ENCODE results near the gene LTBP3.

DNA sequence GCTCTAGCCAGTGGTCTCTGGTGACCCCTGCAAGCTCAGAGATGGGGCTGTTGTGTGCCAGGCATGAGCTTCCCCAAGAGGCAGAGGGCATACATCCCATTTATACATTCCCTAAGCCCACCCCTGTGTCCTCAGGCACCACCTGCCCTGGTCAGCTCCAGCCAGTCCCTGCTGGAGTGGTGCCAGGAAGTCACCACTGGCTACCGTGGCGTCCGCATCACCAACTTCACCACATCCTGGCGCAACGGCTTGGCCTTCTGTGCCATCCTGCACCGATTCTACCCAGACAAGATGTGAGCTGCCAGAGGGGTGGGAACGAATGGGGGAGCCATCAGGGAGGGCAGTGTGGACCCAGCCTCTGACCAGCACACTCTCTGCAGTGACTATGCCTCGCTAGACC, 25.9 kb upstream of the LTBP3 start:
- TF ChIP-seq, protein P1, sequence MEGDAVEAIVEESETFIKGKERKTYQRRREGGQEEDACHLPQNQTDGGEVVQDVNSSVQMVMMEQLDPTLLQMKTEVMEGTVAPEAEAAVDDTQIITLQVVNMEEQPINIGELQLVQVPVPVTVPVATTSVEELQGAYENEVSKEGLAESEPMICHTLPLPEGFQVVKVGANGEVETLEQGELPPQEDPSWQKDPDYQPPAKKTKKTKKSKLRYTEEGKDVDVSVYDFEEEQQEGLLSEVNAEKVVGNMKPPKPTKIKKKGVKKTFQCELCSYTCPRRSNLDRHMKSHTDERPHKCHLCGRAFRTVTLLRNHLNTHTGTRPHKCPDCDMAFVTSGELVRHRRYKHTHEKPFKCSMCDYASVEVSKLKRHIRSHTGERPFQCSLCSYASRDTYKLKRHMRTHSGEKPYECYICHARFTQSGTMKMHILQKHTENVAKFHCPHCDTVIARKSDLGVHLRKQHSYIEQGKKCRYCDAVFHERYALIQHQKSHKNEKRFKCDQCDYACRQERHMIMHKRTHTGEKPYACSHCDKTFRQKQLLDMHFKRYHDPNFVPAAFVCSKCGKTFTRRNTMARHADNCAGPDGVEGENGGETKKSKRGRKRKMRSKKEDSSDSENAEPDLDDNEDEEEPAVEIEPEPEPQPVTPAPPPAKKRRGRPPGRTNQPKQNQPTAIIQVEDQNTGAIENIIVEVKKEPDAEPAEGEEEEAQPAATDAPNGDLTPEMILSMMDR (IDR thresholded peaks at IDR 0.05) = no peak
- TF ChIP-seq POLR2A (IDR thresholded peaks at IDR 0.05) (no peak), POLR2AphosphoS5 (IDR thresholded peaks at IDR 0.05) (no peak)
